ENCODE results near the gene MYF6.

DNA sequence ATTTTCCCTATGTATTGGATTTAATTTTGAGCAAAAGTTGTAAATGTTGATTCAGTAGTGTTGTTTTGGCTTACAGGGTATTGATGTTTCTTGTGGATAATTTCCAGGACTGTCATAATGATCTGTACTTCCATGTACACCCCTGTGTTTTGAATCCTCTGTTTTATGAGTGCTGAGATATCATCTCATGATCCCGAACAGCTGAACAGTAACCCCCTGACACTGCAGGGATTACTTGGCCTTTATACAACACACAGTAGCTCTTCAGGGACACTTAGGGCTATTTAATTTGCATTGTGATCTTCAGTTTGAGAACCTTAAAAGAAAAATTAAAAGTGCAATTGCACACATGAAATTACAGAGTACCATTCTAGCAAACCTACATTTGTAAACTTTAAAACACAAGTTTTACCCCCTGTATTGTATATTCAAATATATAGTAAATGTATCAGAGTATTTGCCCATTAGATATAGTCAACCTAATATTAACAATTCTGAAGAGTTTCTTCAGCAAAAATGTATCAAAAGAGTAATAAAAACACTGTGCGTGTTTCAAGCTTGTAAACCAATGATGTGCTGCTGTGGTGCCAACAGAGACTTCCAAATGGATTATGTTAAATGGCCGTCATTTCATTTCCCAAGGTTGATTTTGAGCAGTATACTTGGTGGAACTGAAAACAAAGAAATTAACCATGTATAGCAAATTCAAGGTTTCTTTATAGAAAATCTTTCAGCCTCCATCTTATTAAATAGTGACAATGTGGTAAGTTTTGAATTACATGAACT lies 27.9 kb upstream of the MYF6 start:
- TF ChIP-seq, protein P1, sequence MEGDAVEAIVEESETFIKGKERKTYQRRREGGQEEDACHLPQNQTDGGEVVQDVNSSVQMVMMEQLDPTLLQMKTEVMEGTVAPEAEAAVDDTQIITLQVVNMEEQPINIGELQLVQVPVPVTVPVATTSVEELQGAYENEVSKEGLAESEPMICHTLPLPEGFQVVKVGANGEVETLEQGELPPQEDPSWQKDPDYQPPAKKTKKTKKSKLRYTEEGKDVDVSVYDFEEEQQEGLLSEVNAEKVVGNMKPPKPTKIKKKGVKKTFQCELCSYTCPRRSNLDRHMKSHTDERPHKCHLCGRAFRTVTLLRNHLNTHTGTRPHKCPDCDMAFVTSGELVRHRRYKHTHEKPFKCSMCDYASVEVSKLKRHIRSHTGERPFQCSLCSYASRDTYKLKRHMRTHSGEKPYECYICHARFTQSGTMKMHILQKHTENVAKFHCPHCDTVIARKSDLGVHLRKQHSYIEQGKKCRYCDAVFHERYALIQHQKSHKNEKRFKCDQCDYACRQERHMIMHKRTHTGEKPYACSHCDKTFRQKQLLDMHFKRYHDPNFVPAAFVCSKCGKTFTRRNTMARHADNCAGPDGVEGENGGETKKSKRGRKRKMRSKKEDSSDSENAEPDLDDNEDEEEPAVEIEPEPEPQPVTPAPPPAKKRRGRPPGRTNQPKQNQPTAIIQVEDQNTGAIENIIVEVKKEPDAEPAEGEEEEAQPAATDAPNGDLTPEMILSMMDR (IDR thresholded peaks at IDR 0.05; ENCODE audit: insufficient read depth, low read length): no peak
- TF ChIP-seq POLR2AphosphoS5 (IDR thresholded peaks at IDR 0.05; ENCODE audit: low read depth) (no peak), GABPA (IDR thresholded peaks at IDR 0.05; ENCODE audit: low read depth) (no peak)
- TF ChIP-seq, protein P2, sequence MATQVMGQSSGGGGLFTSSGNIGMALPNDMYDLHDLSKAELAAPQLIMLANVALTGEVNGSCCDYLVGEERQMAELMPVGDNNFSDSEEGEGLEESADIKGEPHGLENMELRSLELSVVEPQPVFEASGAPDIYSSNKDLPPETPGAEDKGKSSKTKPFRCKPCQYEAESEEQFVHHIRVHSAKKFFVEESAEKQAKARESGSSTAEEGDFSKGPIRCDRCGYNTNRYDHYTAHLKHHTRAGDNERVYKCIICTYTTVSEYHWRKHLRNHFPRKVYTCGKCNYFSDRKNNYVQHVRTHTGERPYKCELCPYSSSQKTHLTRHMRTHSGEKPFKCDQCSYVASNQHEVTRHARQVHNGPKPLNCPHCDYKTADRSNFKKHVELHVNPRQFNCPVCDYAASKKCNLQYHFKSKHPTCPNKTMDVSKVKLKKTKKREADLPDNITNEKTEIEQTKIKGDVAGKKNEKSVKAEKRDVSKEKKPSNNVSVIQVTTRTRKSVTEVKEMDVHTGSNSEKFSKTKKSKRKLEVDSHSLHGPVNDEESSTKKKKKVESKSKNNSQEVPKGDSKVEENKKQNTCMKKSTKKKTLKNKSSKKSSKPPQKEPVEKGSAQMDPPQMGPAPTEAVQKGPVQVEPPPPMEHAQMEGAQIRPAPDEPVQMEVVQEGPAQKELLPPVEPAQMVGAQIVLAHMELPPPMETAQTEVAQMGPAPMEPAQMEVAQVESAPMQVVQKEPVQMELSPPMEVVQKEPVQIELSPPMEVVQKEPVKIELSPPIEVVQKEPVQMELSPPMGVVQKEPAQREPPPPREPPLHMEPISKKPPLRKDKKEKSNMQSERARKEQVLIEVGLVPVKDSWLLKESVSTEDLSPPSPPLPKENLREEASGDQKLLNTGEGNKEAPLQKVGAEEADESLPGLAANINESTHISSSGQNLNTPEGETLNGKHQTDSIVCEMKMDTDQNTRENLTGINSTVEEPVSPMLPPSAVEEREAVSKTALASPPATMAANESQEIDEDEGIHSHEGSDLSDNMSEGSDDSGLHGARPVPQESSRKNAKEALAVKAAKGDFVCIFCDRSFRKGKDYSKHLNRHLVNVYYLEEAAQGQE (IDR thresholded peaks at IDR 0.05; ENCODE audit: insufficient replicate concordance, low read depth): no peak

All from HL-60 (cell line).